Mammary epithelial cell (primary cell): ENCODE data around the gene PRKCH.

ENCODE experiments used
- EZH2 ChIP-seq: IDR thresholded peaks from 2 replicates; pipeline ENCODE4 v1.6.1; 2012; ENCODE audit warnings: low read length, inconsistent platforms, borderline replicate concordance
- TF ChIP-seq, protein P1 (sequence below), 2 donors: IDR thresholded peaks in 1 of 2; conservative IDR thresholded peaks in 1 of 2; 2 replicates each; pipeline ENCODE4 v1.5.1; 2011 to 2012; ENCODE audit warnings: inconsistent platforms in 2 of 2, low read length in 2 of 2, mild to moderate bottlenecking in 2 of 2, control low read depth in 1 of 2, low read depth in 1 of 2; ENCODE audit not compliant: insufficient read depth in 1 of 2; ENCODE audit errors: extremely low read depth in 1 of 2

DNA sequence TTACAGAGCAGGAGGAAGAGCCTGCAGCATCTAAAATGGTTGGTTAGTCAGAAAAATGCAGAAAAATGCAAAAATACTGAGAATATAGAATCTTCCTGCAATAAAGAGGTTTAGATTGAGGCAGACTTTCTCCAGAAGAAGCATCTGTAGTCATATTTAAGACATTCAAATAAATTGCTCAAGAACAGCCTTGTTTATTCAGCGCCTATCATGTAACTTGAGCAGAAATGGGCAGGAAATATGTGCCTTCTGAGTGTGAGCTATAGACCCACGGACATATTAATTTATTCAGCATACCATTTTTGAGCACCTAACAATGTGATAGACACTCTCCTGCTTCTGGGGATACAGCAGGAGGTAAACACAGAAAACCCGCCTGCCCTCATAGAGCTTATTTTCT lies 272.0 kb downstream of the PRKCH start:
- TF ChIP-seq, protein P1, sequence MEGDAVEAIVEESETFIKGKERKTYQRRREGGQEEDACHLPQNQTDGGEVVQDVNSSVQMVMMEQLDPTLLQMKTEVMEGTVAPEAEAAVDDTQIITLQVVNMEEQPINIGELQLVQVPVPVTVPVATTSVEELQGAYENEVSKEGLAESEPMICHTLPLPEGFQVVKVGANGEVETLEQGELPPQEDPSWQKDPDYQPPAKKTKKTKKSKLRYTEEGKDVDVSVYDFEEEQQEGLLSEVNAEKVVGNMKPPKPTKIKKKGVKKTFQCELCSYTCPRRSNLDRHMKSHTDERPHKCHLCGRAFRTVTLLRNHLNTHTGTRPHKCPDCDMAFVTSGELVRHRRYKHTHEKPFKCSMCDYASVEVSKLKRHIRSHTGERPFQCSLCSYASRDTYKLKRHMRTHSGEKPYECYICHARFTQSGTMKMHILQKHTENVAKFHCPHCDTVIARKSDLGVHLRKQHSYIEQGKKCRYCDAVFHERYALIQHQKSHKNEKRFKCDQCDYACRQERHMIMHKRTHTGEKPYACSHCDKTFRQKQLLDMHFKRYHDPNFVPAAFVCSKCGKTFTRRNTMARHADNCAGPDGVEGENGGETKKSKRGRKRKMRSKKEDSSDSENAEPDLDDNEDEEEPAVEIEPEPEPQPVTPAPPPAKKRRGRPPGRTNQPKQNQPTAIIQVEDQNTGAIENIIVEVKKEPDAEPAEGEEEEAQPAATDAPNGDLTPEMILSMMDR (conservative IDR thresholded peaks at IDR 0.05 in 1 of 2, IDR thresholded peaks at IDR 0.05 in 1 of 2; ENCODE audit: extremely low read depth in 1 of 2, insufficient read depth in 1 of 2, low read depth in 1 of 2, low read length in 2 of 2): no peak
- no peak for TF ChIP-seq EZH2
